HG02973 (cell line): ENCODE data around the gene IL17RB.

Source experiments
- ATAC-seq: cut with Tn5 transposase; IDR thresholded peaks from one replicate; pipeline ENCODE4 v1.9.1; 2021; ENCODE audit warnings: moderate library complexity; ENCODE audit not compliant: unreplicated experiment

The IL17RB gene

GRCh38 chr3:53858096-53858741, 11.9 kb downstream of the IL17RB start:
- ATAC-seq, result no peak

GRCh38 chr3:53859178-53859577, 12.8 kb downstream of the IL17RB start:
- ATAC-seq, result no peak

GRCh38 chr3:53860196-53860595, 13.8 kb downstream of the IL17RB start:
- ATAC-seq, result no peak

- no peak for ATAC-seq
Measured at GRCh38 chr3:53862241-53862640, 15.9 kb downstream of the IL17RB start.

- ATAC-seq, result no peak
Measured at GRCh38 chr3:53863145-53863544, 16.8 kb downstream of the IL17RB start.

GRCh38 chr3:53865732-53866499, 19.5 kb downstream of the IL17RB start:
- ATAC-seq, result no peak

- ATAC-seq, result no peak
Measured at GRCh38 chr3:53880396-53881345, 34.3 kb downstream of the IL17RB start.

- peak; percentile 85 for ATAC-seq
Measured at GRCh38 chr3:53881691-53882593, 35.6 kb downstream of the IL17RB start, which contains the start of gene ACTR8. Gene ACTR8, minus strand, starts transcription at chr3:53882152. Its CDS starts 51 bp downstream, at chr3:53882101.

- no peak for ATAC-seq
Measured at GRCh38 chr3:53883008-53883407, 36.6 kb downstream of the IL17RB start.

- ATAC-seq, result no peak
Measured at GRCh38 chr3:53884623-53885022, 38.3 kb downstream of the IL17RB start.

- ATAC-seq, result no peak
Measured at GRCh38 chr3:53885239-53885638, 38.9 kb downstream of the IL17RB start.

- no peak for ATAC-seq
Measured at GRCh38 chr3:53887446-53887845, 41.1 kb downstream of the IL17RB start.

- ATAC-seq, result no peak
Measured at GRCh38 chr3:53888232-53888631, 41.9 kb downstream of the IL17RB start.

- no peak for ATAC-seq
Measured at GRCh38 chr3:53890726-53891475, 44.5 kb downstream of the IL17RB start.

- ATAC-seq, result peak; percentile 94
Measured at GRCh38 chr3:53891497-53892285, 45.3 kb downstream of the IL17RB start, which contains the start of gene SELENOK. Gene SELENOK, minus strand, starts transcription at chr3:53891859.

GRCh38 chr3:53892286-53892637, 45.9 kb downstream of the IL17RB start:
- ATAC-seq, result no peak

- ATAC-seq, result no peak
Measured at GRCh38 chr3:53899750-53900149, 53.4 kb downstream of the IL17RB start.

- no peak for ATAC-seq
Measured at GRCh38 chr3:53900666-53901331, 54.4 kb downstream of the IL17RB start.
